Thyroid gland (tissue), 4 donors: ENCODE data around the gene INTS15.

ENCODE experiments used
- POLR2A ChIP-seq, 2 donors: fragments of 450-650 bp; IDR thresholded peaks; one replicate each; pipeline ENCODE4 v1.6.1; 2017; ENCODE audit warnings: antibody characterized with exemption in 2 of 2, mild to moderate bottlenecking in 2 of 2, moderate library complexity in 1 of 2
- TF ChIP-seq, protein P1 (sequence below), 6 experiments: fragments of 200-600 bp in 3 of 6; fragments of 450-650 bp in 3 of 6; sonication (generic) in 3 of 6; IDR thresholded peaks; one replicate each; pipeline ENCODE4 v1.5.1; 2016 to 2019; ENCODE audit warnings: antibody characterized with exemption in 6 of 6, mild to moderate bottlenecking in 2 of 6, inconsistent platforms in 1 of 6, moderate library complexity in 1 of 6

DNA sequence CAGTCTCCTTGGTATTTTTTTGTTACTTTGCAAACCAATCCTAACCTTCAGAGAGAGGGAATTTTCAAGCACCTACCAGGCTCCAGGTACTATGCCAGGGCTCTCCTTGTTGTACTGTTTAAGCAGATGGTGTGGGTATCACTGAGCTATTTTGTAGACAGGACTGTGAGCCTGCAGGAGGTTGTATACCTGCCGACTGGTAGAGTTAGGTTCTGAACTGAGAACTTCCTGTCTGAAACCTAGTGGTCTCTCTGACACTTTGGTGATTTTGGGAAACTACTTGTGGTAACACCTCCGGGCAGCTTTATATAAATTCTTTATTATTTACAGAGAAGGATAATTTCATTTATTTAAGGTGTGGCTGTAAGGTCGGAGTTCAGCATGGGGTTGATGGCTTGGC lies 30.1 kb downstream of the INTS15 start:
- TF ChIP-seq, protein P1, sequence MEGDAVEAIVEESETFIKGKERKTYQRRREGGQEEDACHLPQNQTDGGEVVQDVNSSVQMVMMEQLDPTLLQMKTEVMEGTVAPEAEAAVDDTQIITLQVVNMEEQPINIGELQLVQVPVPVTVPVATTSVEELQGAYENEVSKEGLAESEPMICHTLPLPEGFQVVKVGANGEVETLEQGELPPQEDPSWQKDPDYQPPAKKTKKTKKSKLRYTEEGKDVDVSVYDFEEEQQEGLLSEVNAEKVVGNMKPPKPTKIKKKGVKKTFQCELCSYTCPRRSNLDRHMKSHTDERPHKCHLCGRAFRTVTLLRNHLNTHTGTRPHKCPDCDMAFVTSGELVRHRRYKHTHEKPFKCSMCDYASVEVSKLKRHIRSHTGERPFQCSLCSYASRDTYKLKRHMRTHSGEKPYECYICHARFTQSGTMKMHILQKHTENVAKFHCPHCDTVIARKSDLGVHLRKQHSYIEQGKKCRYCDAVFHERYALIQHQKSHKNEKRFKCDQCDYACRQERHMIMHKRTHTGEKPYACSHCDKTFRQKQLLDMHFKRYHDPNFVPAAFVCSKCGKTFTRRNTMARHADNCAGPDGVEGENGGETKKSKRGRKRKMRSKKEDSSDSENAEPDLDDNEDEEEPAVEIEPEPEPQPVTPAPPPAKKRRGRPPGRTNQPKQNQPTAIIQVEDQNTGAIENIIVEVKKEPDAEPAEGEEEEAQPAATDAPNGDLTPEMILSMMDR (IDR thresholded peaks at IDR 0.05) = no peak
- TF ChIP-seq POLR2A (IDR thresholded peaks at IDR 0.05) = no peak
